GM19238 (cell line): ENCODE results near the gene CFAP61.

Experiments
- DNase-seq: peaks from one replicate; pipeline ENCODE4 v3.0.0; 2011; ENCODE audit warnings: low spot score; ENCODE audit not compliant: insufficient read length

CFAP61 gene

DNA sequence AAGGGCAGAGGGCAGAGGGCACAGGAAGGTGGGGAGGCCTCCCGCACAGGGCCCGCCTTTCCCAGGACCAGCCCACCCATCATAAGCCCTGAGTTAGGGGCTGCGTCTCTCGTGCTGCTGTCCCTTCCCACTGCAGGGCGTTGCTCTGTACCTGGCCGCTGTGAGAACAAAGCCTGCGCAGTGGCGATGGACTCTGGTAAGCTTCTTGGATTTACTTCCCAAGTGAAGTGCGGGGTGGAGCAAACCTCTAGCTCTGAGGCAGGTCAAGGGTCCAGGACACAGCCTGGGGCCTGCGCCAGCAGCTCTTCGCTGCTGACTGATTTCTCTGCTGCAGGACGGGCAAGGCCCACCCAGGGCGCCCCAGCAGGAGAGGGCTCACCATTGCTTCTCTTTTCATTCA lies 339.4 kb downstream of the CFAP61 start:
- no peak for DNase-seq

GRCh38 chr20:20393207-20394120 lies 341.1 kb downstream of the CFAP61 start:
- no peak for DNase-seq

GRCh38 chr20:20395087-20395486 lies 342.8 kb downstream of the CFAP61 start:
- no peak for DNase-seq

DNA sequence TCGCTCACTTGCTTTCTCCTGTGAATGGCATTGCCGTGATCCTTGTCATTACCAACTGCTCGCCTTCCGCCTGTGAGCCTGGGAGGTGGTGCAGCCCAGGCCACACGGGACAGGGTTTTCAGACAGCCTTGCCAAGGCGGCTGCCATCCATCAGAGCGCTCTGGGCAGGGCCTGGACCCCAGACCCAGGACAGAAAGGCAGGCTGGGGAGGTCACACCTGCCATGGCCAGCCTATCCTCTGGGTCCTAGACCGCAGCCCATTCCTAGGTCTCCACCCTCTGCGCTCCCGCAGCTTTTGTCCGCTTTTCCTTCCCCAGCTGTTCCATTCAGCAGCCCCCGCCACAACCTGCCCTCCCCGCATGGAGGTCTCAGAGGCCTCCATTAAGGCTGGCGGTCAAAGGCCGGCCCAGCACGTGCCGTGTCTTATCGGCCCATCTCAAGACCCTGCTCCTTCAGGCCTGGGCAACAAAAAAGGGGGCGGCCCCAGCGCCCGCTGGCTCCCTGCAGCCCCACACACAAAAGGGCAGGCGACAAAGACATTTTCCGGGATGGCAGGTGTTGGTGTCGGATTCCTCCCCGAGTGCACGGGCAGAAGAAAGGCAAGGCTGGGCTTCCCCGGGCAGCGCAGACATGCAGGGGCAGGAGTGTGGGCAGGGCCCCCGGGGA lies 343.7 kb downstream of the CFAP61 start:
- no peak for DNase-seq

- DNase-seq: no peak
These were observed 344.5 kb downstream of the CFAP61 start for GRCh38 chr20:20396794-20397193.

DNA sequence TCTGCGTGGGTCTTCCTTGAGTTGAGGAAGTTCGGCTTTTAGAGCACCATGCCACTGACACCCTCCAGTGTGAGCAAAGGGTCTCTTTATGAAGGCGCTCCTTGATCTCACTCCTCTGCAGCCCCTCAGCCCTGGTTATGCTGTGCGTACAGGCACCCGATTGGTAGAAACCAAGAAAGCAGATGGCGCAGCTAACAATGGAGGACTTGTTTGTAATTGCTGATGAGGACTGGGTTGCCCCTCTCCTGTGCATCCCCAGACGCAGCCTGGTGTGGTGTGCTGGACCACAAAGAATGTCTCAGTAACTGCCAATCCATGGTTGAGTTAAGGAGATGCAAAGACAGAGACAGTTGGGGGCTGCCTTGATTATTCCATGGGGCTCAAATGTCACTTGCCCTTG lies 345.8 kb downstream of the CFAP61 start:
- no peak for DNase-seq

- DNase-seq: no peak
These were observed 347.5 kb downstream of the CFAP61 start for GRCh38 chr20:20399531-20400500.

DNA sequence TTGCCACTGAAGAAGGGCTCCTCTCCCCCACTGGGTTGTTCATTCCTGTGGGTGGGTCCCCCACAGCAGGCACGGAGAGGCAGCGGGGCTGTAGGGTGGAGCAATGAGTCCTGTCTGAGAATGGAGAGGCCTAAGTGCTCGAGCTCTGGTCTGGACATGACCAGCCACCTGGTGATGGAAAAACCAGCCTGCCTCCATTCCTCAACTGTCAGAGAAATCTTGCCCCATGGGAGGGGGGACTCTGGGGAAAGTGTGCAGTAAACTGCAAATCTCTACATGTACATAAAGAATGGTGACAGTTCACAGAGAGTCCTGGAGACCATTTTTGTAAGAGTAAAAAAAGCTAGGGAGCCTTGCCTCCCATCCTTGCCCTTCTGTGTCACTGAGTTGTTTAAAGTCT lies 349.7 kb downstream of the CFAP61 start:
- no peak for DNase-seq

- DNase-seq: no peak
These were observed 352.3 kb downstream of the CFAP61 start for GRCh38 chr20:20404633-20405032.

GRCh38 chr20:20405623-20406022 lies 353.3 kb downstream of the CFAP61 start:
- no peak for DNase-seq

DNA sequence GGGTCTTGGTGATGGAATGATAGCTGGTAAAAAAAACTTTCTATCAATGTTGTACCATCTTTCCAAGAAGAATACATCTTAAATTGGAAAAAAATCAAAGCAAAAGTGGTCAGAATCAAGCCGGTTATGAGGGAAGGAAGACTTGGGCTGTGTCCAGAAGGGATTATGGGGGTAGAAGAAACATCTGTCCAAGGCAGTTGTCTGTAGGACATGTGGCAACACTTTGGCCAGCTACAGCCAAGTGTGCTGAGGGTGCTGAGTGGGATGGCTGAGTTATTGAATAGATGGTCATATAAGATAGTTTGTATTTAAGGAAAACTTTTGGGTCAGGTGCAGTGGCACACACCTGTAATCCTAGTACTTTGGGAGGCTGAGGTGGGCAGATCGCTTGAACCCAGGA lies 354.0 kb downstream of the CFAP61 start:
- DNase-seq: no peak

DNA sequence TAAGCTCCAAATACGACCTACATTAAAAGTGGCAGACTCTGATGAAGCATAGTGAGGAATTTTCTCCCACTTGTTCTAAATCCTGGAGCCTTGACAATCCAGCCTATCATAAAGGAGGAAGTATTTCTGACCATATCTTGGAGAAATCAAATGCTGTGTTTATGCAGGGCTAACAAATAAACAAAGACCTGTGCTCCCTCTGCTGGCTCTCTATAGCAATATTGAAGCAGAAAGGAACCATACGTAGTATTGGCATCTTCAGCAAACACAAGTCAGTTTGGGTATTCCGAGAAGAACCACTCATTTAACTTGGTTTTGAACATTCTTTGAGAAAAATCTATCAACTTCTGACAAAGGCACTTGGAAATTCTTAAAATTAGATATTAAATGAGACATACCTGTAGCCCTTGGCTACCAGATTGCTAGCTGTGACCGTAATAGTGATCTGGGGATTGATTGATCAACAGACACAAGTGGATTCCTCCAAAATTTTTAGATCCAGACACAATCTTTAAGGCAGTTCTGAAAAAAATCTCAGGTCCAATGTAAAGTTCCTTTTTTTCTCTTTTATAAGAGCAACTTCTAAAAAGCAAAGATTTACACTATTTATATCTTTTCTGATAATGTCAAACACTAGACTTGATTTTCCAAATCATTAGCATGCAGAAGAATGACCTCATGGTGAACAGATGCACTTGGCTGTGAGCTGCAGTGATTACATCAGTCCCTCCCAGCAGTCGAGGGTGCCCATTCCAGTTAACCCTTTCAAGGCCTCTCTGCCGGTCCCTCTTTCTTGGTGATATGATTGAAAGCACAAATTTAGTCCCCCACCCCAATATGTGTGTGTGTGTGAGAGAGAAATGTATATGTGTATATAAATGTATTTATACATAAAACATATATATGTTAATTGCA lies 355.8 kb downstream of the CFAP61 start:
- DNase-seq: no peak

DNA sequence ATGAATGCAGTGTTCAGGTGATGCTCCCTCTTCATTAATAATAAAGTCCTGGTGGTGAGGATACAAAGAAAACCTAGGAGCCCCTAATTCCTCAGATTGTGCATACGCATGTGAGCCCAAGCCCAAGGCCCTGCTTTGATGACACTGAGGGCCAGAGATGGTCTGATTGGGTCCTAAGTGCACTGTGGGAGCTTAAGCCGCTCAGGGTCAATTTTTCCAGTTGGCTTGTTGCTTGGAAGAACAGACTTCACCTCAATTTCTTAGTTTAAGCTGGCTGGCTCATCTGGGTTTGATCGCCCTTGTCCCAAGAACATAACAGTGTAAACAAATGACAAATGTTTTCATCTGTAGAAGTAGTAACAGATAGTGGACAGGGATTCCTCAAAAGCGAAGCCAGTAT lies 357.0 kb downstream of the CFAP61 start:
- no peak for DNase-seq
